Endometrium (tissue), 2 donors: ENCODE measurements around the gene NLRC5.
"Not testable (repeated sequence)": the region's sequence is repeated elsewhere in the genome, so short reads cannot be mapped to it uniquely, and the experiment has no call there.

Experiments used
- FAIRE-seq: peaks from 2 replicates; lab custom pipeline; 2012; peaks lifted over from hg19 to GRCh38; lab: Jason Lieb, UNC
- donor health status: control.
- donor health status: control.

NLRC5 gene

DNA sequence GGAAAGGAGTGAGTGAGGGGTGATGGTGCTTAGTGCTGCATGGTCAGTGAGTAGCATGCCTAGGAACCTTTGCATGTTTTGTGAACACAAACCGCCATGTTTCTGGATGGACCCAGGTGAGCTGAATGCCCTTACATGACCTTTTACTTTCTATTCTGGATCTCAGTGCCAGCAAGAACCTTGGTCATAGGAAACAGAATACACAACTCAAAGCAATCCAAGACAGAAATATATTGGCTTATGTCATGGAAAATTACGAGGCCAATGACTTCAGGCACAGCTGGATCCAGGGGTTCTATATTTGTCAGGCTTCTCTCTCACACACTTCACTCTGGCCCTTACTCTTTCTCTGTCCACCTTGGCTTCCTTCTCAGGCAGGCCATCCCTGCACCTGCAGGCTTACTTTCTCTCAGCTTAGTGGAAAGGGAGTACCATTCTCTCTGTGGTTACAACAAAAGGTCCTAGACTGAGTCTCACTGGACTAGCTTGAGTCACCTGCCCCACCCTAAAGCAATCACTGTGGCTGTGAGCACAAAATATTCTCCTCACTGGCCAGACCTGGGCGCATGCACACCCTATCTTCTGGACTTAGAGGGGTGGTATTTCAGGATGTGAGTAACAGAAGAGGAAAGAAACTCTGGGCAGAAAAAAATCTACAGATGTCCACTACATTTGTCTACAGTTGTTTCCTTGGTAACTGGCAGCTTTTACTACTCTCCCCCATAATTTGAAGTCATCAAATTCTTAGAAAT is 82.7 kb downstream of the NLRC5 start:
- no peak for FAIRE-seq

DNA sequence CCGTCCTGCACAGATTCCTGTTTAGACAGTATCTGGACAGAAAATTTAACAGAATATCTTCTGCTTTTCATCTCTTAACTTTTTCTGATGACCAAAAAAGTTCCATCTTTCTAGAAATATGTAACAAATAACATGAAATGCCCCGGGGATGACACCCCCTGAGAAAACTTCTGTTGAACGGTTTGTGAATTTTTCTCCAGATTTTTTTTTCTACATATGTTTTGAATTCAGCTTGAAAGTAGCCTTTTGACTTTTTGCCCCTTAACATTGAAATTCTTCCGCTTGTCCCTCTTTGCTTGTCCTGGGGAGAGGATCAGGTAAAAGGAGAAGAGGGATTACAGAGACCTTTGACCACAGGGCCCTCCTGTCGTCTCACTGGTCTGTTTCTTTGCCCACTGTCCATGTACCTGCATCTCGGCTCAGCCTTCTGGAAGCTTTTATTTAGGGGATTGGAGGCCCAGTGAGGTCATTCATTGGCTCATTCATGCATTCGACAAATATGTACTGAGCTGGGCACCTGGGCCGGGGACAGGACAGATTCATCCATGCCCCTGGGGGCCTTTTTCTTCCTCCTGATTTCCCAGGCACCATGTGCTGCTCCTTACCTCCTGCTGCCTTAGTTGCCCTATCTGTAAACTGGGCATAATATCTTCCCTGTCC is 83.4 kb downstream of the NLRC5 start:
- no peak for FAIRE-seq

DNA sequence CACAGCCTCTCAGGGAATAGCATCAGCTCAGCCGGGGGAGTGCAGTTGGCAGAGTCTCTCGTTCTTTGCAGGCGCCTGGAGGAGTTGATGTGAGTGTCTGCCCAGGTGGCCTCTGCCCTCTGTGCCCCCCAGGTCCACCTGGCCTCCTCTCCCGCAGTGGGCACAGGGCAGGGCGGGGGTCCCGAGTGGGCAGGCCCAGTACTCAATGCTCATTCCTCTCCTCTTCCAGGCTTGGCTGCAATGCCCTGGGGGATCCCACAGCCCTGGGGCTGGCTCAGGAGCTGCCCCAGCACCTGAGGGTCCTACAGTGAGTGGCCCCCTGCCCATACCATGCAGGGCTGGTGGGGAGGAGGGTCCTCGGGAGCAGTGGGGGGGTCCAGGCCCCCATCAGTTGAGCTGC is 88.4 kb downstream of the NLRC5 start:
- FAIRE-seq, result no peak

DNA sequence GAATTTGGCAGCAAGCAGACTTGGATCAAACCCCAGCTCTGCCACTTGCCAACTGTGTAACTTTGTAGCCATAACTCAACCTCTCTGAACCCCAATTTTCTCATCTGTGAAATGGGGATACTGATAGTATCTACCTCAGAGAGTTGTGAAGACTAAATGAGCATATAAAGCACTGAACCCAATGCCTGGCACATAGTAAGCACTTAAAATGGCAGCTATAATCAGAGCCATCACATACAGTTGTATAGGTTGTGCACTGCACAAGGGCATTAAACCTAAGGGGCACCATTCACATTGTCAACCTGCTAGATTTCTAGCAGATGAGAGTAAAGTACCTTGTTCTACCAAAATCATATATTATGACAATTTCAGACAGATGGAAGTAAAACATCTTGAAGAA is 92.4 kb downstream of the NLRC5 start:
- FAIRE-seq, result no peak

DNA sequence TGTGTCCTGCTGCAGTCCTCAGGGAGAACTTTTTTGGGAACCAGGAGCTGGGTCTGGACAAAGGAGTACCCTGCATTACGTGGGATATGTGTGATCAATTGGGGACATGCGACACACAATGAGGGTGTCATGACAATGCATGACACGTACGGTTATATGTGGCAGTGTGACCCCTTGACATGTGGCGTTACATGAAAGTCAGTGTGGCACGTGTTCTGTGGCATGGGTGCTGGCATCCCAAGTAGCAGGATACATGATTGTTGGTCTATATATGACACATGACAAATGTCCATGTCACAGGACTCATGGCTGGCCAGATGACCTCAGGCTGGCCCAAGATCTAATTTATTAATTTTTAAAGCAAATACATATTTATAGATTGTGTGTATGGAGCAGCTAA is 93.3 kb downstream of the NLRC5 start:
- FAIRE-seq, result no peak

DNA sequence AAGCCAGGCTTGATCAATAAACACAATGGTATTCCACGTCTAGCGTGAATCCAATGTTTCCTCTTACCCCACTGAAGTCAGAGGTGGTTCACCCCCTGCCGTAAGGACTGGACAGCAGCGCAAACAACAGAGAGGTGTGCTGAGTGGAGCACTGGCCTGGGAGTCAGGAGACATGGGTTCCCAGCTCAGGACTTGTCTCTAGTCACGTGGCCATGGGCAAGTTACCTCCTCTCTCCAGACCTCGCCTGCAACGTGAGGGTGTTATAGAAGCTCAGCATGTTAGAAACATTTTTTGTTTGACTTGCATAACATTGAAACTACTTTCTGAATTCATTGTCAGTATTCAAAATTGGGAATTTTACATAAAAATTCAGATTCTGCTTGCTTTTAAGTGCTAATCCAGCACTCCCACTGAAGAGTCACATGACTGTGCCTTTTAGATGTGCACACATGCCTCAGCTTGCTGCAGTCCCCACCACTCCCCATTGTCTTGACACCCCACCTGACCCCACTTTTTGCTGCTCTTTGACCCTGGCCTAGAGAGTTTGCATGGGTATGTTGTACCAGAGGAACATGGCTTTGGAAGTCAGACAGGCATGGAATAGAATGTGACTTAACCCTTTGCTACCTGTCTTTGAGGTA is 94.2 kb downstream of the NLRC5 start:
- FAIRE-seq, result no peak

DNA sequence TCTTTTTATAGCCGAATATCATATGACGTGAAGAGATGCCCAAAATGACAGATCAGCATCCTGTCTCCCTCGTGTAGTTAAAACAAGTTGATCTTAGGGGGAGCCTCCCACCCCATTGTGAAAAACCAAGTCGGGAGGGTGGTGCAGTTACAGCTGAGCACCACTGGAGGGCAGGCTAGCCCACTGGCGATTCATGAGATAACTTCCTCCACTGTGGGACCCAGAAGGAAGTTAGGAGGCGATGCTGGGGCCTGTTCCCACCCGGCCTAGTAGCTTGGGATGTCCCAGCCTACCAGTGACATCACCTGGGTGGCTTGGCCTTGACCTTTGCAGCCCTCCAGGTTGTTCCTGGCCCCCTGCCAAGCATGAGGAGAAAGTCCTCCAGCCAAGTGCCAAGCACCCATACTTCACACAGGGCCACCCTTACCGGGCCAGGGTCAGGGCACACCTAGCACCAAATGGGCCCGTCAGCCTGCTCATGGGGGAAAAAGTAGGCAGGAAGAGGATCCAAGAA is 95.0 kb downstream of the NLRC5 start:
- no peak for FAIRE-seq

DNA sequence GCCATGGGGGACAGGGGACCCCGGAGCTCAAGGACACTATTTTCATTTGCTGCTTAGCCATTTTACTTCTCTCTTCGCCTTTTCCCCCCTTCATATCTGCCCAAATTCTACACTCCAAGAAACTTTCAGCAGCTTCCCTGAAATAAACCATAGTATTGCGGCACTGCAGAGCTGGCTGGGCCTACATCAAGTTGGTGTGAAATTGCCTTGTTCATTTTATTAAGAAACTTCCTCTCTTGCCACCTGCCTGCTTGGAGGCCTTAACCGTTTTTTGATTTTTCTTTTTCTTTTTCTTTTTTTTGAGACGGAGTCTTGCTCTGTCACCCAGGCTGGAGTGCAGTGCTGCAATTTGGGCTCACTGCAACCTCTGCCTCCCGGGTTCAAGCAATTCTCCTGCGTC is 95.6 kb downstream of the NLRC5 start:
- no peak for FAIRE-seq

DNA sequence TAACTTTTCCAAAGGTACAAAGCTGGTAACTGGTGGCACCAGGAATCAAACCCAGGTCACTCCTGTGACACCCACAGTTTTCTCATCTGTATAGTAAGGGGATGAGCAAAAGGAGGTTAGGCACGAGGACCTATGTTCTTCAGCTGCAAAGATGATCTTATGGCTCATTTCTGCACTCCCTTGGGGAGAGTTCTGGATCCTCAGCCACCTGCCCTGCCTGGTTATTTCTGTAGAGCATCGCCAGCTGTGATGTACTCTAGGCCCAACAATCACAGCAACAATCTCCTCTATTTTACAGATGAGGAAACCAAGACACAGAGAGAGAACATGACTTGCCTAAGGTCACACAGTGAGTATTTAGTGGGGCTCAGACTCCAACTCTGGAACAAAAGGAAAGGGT is 97.6 kb downstream of the NLRC5 start:
- no peak for FAIRE-seq

DNA sequence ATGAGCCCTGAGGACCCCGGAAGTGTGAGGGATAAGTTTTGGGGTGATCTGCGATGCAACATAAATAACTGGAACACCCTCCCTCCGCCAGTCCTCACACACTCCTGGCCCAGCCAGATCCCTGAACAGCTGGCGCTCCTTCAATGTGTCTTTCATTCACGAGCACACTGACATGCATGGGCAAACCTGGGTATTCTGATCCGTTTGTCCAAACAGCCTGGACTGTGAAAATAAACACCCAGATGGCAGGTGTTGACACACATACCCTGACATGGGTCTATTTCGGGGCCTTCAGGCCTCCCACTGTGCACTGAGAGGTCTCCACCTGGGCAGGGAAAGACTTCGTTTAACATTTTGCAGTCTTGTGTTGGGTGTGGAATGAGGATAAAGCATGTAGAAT is 100.0 kb downstream of the NLRC5 start:
- FAIRE-seq, result no peak

DNA sequence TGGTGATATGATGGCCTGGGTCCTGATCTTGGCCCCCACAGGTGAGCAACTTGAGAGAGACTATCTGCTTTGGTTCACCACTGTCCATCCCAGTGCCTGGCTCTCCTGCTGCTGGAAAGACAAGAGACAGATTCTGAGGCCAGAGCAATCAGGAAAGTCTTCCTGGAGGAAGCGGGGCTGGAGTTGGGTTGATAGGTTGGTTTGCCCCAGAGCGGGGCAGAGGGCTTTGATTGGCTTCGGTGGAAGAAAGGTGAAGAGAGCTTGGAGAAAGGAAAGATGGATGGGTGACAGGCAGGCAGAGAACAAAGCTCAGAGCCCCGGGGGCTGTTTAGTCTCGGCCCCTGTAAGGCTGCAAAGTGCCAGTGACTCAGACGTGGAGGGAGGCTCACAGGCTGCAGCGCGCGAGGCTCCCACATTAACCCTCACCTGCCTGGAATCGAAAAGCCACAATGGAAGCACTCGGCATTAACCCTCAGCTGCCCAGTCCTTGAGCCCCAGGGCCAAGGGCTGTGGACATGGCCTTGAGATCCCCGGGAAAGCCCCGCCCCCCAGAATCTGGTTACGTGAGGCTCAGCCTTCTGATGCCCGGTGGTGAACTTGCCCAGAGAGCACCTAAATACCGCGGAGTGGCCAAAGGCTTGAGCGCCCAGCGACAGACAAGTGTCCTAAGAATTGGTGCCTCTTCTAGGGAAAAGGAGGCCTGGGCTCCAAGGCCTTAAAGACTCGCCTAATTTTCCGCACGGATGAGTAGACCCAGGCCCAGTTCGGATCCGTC is 102.0 kb downstream of the NLRC5 start:
- no peak for FAIRE-seq

DNA sequence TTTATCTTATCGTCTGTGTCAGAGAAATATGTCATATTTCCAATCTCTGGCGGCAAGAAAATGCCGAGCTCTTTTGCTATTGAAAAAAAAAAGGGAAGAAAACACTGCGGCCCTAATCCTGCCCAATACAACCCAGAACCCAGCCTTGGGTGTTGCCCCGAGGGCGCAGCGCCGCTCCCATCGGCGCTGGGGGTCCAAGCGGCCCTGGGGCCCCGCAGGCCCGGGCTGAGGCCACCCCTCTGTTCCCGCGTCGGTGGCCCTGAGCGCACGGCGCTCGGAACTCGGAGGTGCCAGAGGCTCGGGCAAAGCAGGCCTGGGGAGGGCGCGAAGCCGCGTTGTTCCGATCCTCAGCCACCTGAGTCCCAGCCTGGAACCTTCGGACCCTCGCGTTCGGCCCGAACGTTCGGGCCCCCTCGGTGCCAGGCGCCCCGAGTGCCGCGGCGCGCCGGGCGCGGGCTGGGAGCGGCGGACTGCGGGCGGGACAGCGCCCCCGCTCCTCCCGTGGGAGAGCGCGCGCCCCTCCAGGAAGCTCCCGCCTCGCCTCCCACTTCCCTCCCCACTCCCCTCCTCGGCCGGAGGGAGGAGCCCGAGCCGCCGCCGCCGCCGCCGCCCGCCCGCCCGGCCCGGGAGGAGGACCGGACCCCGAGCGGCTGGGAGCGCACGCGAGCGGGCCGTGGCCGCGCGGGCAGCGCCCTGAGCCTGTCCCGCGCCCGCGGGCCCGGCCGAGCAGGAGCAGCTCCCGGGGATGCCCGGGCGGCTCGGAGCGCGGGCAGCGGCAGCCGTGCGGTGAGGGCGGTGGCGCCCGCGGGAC is 102.8 kb downstream of the NLRC5 start, which contains the start of gene CPNE2:
CPNE2 (plus strand) TSS at position 609 of the 811 bp plus-strand sequence. CDS start 18,160 bp downstream, outside the sequence.
- FAIRE-seq, result no peak

DNA sequence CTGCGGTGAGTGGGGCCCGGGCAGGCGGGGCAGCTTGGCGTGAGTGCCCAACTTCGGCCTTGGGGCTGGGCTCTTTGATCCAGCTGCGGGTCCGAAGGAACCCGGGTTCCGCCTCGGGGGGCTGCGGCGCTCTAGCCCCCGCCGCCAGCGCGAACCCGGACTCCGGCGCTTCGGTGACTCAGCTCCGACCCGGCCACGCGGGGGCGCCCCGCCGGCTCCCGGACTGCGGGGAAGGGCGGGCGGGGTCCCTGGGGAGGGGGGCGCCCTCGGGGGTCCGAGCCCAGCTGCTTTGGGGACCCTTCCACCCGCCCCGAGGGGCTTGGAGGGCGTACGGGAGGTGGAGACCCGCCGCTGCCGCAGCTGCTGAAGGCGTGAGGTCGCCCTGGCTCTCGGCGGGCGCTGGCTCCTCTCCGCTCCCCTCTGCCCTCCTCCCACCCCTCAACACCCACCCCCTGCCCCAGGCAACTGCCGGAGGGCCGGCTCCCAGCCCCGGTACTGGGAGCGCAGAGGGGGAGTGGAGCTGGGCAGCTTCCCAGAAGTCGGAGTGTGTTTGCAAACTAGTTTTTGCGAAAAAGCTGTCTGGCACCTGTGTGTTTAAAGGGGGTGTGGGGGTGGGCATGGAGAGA is 103.5 kb downstream of the NLRC5 start:
- no peak for FAIRE-seq

DNA sequence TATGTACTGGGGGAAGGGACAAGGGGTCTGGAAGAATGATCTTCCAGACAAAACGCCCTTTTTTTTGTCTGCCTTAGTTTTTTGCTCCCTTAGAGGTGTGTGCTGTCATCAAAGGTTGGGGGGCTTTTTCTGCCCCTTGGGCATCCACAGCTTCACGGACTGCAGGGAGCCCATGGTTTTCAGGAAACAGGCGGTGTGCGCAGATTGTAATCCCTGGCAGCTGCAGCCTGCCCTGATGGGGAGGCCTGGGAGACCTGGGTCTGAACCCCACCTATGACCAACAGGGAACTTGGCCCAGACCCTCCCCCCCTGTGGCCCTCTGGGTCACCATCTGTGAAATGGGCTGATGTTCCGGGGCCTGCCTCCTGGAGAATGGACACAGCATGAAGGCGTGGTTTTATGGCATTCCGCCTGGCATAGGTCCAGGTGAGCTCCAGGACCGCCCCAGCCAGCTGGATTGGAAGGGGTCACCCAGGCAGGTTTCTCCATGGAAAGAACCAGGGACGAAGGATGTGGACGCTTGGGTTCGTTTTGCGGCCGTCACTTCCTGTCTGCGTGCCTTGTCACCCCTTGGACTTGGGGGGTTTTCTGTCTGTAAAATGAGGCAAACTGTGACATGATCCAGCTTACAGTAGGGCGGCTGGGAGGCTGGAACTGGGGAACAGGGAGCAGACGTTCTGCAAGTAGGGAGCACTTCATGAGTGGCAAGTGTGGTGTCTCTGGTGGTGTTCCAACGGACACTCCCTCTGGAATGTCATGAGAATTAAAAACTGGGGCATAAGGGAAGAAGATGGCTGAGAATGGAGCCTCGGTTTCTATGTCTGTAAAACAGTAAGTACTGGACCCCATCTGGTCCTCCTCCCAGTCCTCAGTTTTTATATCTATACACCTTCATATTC is 104.6 kb downstream of the NLRC5 start:
- FAIRE-seq, result no peak

DNA sequence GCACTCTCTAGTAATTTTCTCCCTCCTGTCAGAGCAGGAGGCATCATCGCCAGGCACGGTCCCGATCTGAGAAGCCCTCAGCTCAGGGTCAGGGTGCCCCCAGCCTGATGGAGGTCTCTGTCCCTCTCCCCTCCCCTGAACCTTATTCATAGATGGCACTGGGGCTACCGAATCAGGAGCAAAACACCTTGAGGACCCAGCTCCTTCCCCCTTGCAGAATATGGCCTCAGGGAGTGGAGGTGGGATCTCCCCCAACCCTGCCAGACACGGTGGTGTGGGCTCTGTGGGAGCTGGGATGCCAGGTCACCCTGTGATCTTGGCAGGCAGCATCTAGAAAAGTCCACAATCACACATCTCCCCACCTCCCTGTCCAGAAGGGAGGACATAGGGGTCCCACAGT is 105.6 kb downstream of the NLRC5 start:
- FAIRE-seq, result no peak

DNA sequence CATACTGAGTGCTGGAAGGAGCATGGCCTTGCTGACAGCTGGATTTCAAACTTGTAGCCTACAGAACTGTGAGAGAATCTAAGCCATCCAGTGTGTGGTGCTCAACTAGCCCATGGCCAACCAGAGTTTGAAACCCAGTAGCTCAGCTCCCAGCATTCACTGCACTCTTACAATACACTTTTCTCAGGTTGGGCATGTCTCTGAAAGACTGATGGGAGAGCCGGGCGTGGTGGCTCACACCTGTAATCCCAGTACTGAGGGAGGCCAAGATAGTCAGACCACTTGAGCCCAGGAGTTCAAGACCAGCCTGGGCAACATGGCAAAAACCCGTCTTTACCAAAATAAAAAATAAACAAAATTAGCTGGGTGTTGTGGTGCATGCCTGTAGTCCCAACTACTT is 106.8 kb downstream of the NLRC5 start:
- FAIRE-seq, result no peak

DNA sequence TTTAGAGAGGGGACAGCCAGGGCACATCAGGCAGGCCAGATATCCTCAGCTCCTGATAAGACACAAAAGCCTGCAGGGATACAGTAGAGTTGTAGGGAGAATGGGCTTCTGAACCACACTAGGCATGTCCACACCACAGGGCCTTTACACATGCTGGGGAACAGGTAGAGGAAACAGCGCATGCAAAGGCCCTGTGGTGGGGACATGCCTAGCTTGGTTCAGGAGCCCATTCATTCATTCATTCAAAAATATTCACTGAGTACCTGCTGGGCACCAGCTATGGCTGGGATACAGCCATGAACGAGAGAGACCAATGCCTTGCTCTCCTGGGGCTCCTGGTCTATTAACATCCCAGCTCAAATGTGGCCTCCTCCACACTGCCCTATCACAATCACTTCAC is 107.4 kb downstream of the NLRC5 start:
- no peak for FAIRE-seq

DNA sequence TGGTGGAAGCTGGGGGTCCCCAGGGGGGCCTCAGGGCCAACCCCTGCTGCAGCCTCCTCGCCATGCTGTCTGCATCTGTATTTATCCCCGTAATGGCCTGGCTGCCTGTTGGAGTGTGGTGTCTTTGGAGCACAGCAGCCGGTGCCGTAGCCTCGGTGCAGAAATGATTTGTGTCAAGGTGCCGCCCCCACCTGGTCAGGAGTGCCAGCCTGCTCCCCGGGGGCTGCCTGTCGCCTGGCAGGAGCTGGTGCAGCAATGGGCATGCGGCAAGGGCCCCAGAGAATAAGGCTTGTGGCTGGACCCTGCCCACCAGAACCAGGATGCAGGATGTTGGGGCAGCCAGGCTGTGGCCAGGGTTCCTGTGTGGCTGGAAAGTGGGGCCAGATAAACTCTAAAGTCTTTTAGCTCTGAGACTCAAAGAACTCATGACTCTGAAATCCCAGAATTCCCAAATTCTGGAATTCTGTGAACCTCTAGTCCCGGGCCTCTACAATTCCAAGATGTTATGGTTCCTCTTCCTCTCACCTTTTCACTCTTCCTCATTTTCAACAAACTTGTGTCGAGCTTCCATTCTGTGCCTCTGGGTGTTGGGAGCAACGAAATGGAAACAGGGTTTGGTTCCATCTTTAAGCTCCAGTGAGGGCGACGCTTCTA is 109.0 kb downstream of the NLRC5 start:
- no peak for FAIRE-seq

DNA sequence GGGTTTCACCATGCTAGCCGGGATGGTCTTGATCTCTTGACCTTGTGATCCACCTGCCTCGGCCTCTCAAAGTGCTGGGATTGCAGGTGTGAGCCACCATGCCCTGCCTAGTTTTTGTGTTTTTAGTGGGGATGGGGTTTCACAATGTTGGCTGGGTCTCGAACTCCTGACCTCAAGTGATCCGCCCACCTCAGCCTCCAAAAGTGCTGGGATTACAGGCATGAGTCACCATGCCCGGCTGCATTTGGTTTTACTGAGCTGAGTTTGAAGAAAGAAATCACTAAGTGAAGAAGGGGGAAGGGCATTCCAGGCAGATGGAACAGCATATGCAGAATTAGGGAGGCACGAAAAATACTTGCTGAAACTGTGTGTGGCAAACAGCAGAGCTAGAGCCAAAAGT is 110.6 kb downstream of the NLRC5 start:
- FAIRE-seq, result not testable (repeated sequence)
